ENCODE measurements around the gene OR10A3.

DNA sequence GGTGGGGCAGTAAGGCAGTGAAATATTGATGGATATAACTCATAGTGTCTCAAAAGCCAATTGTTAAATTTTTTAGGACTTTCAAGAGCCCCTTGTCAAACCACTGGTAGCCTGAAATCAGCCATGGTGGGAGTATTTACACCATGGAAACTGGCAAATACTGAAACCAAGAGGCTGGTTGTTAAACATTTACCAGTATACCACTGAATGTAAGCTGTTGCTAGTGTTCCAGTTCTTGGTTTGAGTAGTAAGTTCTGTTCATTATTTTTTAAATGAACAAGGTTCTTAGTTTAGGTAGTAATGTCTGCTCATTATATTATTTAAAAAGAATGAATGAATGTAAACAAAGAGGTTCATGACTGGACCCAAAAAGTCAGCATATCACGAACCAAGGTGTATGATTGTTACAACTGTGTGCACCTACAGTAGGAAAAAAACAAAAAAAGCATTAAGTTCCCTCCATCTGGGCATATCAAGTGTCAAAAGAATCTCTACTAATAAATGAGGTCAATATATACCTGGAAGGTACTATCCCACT lies 41.1 kb upstream of the OR10A3 start:
- TF ChIP-seq, protein P1, sequence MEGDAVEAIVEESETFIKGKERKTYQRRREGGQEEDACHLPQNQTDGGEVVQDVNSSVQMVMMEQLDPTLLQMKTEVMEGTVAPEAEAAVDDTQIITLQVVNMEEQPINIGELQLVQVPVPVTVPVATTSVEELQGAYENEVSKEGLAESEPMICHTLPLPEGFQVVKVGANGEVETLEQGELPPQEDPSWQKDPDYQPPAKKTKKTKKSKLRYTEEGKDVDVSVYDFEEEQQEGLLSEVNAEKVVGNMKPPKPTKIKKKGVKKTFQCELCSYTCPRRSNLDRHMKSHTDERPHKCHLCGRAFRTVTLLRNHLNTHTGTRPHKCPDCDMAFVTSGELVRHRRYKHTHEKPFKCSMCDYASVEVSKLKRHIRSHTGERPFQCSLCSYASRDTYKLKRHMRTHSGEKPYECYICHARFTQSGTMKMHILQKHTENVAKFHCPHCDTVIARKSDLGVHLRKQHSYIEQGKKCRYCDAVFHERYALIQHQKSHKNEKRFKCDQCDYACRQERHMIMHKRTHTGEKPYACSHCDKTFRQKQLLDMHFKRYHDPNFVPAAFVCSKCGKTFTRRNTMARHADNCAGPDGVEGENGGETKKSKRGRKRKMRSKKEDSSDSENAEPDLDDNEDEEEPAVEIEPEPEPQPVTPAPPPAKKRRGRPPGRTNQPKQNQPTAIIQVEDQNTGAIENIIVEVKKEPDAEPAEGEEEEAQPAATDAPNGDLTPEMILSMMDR (IDR thresholded peaks at IDR 0.05) = no peak
- TF ChIP-seq EP300 (IDR thresholded peaks at IDR 0.05) (no peak), POLR2AphosphoS5 (IDR thresholded peaks at IDR 0.05) (no peak), POLR2A (IDR thresholded peaks at IDR 0.05) (no peak)
